Superior temporal gyrus (tissue), 1 donor: ENCODE results near the gene CCDC167.

Experiments used
- DNase-seq: peaks from one replicate; pipeline ENCODE4 v3.0.0-alpha.2; 2016; ENCODE audit errors: extremely low spot score

Gene CCDC167

DNA sequence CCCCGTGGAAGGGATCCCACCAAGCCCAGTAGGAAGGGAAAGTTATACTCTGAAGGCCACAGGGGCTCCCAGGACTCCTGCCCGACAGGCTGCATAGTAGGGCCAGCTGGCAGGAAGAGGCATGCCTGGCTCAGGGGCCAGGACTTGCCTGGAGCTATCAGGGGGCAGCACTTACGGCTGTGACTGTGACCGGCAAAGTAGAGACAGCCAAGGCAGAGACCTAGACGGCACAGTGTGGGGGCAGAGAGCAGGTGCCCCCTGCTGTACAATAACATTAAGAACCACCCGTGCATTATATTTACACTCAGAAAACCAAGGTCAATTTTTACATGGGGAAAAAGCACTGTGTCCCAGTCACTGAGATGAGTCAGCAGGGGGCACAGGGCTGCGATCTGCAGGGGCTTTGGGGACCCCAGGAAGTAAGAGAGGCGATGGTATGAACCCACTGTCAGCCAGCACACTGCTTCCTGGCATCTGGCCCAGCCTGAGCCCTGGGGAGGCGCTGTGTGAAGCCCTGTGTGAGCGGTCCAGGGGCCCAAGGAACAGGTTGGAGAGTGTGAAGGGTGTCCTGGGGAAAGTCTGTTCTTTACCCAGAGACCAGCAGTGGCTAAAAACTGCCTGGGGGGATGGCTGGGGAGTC lies 9.9 kb downstream of the CCDC167 start:
- no peak for DNase-seq

DNA sequence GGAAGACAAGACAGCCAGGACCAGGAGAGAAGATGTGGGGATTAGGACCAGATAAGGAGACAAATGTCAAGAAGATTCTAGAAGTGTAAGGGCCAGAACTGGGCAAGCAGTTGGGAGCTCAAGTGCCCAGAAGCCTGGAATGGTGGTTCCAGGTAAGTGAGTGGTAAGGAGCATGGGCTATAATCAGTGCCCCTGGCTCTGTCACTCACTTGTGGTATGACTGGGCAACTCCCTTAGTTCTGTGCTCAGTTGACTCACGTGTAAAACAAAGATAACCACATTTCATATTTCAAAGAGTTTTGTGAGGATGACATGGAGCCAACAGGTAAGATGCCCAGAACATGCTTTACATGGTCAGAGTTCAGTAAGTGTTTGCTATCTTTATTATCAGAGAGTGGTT lies 11.2 kb downstream of the CCDC167 start:
- DNase-seq: no peak

DNA sequence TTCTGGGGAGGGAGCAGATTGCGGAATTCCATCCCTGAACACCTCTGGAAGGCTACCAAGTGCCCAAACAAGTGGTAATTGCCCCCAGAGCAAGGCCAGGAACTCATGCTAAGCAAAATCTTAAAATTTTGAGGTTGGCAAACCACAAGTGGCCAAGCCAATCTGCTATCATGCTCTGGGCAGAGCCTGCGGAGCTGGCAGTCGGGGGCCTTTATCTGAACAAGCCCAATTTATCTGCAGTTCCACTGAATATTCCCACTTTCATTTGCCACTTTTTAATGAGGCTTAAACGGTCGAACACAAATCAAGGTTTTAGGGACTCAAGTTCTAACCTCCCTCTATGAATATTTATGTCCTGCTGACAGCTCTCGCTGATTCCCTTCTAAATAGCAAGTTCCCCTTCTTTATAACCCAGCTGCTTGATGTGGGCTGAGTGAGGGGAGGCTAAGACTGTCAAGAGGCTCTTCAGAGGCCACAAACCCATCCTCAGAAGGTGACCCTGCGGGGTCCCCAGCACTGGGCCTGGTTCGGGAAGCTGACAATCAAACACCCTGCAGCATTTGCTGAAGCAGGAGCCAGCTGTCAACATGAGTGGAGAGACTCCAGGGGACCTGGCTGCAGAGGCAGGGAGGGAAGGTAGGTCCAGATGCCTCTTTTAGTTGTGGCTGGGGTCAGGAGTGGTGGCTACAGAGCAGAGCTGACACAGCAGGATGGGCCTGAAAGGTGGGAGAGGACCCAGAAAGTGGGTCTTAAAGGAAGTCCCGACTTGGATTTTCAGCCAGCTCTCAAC lies 11.9 kb downstream of the CCDC167 start:
- no peak for DNase-seq

DNA sequence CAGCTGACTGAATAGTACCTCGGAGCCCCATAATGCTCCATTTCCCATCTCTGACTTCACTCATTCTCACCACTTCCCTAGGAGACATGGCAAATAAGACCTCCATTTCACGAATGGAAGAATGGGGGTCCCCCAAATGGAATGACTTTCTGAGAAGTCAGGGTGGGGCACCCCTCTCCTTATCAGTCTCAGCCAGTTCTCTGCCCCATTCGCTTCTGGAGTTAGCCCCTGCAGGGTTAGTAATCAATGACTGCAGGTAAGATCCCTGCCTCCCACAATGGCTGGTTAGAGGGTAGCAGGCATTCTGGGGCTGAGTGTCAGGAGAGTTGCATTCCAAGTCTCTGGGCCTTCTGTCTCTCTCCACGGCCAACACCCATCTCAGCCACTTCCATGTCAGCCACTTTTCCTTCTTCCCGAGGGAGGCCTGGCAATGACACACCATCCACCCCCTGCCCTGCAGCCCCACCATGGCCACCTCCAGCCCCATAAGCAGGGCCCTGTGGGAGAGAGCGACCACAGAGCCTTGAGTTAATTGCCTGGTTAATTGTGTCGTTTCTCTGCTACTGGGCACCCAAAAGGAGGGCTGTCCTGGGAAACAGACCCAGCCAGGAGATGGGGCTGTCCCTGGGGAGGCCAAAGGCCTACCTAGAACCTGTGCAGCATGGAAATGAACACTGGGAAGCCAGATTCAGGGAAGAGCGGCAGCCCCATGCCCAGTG lies 13.4 kb downstream of the CCDC167 start:
- no peak for DNase-seq

DNA sequence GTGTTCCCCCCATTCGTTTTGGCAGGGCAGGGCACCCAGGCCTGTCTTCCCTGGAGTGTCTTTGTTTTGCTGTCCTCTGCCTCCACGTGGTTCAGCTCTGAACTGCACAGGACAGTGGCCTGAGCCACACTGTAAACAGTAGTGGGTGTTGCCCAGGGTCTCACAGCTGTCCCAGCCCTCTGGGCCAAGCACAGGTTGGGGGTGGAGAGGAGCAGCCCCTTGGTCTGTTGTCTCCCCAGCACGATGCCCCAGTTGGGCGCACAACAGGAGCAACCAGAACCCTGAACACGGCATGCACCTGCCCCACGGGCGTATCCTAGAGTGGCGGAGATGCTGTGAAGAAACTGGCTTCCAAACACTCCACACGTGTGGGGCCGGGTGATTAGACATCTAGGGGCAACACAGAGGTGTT lies 14.4 kb downstream of the CCDC167 start:
- no peak for DNase-seq

DNA sequence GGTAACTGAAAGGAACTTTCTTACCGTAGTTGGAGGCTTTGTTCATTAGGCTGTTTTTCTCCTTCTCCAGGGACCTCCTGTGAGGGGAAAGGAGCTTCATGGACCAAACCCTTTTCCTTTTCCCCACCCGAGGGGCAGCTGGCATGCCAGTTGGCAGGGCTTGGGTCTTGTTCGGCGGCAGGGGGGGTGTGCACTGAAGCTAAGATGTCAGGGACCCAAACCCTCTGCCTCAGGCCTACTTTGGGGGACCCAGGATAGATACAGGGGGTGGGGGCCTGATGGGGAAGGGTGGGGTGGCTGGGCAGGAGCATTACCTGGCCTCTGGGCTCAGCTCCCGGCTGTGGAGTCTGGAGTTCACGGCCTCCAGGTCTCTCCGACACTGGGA lies 14.9 kb downstream of the CCDC167 start:
- DNase-seq: no peak

DNA sequence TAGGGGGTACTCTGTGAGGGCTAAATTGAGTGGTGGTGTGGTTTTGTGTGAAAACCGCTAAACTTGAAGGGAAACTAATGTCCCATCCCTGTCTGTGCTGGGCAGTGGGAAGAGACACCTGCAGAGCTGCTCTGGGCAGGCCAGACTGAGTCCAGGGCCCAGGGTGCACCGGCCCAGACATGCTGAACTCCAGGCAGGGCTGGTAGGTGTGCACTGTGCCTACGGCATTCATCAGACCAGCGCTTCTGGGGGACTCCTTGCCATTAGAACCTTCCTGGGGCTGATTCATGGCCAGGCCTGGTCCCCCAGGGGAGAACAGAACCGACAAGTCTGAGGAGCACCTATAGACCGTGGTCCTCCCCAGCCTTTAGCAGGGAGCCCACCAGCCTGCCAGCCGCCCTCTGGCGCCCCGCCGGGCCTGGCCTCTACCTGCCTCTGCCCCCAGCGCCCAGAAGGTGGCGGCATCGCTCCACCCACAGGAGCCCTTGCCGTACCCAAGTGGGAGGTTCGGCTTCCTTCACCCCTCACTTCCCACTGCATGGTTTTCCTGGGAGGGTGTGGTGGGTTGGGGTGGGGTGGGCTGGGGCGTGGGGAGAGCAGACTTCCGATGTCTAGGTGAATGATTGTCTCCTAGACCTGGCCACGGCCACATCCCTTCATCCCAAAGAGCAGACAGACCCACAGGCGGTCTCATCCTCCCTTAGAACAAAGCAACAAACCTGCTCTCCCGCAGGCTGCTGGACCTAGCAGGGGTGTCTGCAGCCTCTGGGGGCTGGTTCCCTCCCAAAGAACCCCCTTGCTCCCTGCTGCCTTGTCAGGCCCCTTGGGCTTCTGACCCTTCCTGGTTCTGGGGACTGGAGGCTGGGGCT lies 15.5 kb downstream of the CCDC167 start:
- DNase-seq: peak; percentile 77

DNA sequence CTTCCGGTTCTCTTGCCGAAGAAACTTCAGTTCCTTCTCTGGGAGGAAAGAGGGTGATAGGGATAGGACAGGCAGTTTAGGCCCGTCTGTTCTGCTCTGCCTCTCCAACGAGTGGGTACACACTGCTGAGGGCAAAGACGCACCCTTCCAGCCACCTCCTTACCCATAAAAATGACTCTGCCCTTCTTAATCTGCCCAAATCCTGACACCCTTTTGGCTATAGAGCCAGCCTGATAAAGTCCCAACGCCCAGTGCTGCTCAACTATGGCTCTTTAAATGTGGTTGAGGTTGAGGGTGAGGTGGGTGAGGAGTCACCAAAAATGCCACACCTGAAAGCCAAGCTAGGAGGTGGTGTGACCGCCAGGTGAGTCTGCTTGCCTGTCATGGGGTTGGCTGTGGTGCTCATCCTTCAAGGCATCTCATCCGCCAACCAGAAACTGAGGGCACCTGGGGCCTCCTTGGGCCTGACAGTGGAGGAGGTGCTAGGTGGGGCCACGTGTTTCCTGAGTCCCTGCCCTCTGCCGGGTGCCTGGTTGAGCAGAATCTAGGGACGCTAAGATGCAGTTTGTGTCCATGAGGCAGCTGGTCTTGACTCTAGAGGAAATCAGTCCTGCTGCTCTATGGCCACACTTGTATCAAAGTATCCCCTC lies 16.3 kb downstream of the CCDC167 start:
- DNase-seq: no peak

DNA sequence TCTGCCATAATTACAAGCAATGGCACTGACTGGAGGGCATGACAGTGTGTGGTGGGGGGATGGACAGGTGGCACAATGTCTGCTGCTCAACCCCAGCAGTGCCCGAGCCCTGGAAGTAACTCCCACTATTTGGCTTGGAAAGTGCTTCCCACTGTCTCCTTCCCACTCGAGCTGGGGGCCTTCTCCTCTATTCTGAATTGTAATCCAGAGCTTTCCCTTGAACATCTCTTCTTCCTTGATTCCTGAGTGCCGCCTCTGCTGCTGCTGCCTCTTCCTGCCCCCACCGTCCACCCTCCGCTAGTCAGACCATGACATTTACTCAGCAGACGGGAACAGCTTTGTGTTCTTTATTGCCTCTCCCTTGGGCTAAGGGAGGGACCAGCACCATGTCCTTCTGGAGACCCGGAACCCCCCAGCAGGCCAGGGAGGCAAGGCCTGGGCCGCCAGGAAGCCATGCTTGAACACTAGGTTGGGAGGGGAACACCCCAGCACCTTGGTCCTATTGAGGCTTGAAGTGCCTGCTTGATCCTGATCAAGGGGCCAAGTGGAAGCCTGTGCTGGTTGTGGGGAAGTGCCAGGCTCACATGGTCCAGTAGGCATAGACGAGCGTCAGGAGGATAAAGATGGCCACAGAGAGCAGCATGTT lies 17.0 kb downstream of the CCDC167 start:
- no peak for DNase-seq

DNA sequence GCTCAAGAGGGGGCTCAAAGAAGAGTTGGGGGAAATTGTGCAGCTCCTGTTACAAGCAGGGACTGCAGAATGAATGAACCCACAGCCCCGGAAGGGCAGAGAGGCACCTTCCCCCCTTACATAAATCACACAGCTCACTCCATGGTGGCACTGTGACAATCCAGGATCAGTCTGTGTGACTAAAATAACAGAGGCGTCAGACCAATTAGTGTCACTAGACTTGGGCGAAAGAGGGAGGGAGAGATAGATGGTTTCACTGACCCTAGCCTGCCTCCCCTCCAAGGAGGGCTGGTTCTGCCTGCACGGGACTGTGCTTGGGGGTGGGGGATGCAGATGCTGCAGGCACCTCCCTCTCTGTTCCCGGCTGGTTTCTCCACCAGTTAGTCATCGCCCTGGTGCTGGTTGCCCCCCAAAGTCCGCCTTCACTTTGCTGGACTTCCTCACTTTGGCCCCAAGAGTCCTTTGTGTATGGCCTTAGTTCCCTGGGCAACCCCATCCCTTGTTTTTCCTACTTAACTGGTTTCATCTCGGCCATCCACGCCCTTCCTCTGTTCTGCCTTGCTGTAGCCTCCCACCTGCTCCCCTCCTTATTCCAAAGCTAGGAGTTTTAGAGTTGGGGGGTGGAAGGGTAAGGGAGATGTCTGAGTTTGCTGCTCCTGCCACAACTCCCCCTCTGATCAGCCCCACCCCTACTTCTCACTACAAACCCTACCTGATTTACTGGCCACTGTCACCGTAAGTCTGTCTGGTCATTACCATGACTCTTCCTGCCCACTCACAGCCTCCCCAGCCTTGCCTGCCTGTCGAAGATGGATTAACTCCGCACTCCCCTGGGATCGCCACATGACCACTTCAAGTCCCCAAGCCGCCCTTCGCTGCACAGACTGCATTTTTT lies 17.7 kb downstream of the CCDC167 start:
- no peak for DNase-seq

DNA sequence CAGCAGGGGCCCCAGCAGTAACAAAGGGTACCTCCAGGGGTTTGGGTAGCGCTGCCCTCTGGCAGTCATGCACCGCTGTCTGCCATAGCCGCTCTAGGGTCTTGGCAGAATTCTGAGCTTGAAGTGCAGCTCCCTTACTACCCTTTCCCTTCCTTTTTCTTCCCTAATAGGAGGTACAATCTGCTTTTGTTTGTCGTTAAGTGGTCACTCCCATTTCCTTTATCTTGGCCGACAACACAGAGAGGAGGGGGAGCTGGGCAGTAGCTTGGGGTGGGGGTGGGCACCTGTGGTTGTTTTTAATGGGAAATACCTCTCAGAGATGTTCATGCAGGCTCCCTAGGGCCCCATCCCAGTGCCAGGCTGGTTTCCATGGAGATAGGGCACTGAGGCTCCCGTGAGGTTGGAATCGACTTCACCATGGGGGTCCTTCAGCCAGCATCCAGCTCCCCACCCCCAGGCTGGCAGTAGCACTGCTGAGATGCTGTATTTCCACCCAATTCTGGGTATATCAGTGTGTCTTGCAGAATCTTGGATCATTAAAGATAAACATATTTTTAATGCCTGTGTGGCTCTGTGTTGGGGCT lies 18.6 kb downstream of the CCDC167 start:
- no peak for DNase-seq

DNA sequence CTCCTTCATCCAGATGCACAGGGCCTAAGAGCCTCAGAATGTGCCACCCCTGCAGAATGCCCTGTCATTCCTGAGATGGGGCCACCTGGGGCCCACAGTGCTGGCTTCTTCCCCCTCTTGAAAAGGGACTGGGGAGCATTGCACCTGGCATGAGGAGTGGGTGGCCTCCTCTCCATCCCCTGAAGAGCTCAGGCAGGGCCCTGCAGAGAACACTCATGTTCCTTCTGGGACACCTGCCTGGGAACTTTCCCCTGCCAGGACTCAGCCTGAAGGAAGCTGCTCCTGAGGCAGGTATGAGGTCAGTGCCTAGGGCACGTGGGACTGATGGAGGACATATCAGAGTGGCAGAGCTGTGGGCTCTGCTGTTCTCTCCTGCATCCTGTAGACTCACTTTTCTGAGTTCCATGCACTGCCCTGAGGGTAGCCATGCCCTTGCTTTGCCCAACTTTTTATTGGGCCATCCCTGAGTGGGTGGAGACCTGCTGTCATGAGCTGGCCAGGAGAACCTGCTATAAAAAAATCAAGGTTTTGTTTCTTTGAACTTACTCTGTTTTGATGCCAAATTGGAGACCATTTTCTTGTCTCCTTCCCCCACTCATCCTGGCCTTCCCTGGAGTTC lies 19.5 kb downstream of the CCDC167 start:
- no peak for DNase-seq

DNA sequence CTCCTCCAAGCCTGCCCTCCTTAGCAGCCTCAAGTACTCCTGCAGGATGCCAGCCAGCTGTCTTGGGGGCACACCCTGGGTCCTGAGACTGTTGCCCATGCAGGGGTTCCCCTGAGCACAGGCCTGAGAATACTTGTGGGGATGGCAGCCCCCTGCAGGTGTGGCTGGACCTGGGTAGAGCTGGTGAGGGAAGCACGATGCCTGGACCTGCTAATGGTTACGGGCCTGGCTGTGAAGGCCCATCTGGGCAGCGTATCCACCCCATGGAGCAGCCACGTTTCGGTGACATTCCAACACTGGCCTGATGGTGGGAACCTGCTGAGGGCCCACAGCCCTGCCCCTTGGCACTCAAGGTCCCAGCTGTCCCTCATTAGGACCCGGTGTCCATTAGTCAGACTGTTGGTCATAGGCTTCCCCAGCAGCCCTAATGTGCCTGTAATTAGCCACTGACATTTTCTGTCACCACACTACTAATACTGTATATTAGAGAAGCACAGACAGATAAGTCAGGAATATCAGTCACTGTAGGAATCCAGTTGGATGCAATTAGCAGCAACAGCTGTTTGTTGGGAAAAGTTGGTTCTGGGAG lies 20.3 kb downstream of the CCDC167 start:
- no peak for DNase-seq

DNA sequence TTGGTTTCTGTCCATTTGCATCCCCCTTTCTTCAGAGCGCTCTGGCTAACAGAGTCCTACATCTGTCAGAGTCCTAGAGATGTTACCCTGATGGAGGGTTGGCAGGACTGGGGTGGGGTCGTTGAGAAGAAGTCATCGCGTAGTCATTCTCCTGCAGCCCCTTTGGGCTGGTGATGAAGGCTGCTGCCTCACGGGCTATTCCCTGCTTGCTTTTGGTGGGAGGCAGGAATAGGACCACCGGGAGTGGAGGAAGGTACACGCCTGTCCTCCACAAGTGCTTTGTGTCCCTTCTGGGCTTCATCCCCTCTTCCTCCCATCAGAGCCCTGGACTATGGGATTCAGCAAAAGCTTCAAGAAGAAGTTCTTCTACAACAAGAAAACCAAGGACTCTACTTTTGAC lies 20.9 kb downstream of the CCDC167 start:
- no peak for DNase-seq

DNA sequence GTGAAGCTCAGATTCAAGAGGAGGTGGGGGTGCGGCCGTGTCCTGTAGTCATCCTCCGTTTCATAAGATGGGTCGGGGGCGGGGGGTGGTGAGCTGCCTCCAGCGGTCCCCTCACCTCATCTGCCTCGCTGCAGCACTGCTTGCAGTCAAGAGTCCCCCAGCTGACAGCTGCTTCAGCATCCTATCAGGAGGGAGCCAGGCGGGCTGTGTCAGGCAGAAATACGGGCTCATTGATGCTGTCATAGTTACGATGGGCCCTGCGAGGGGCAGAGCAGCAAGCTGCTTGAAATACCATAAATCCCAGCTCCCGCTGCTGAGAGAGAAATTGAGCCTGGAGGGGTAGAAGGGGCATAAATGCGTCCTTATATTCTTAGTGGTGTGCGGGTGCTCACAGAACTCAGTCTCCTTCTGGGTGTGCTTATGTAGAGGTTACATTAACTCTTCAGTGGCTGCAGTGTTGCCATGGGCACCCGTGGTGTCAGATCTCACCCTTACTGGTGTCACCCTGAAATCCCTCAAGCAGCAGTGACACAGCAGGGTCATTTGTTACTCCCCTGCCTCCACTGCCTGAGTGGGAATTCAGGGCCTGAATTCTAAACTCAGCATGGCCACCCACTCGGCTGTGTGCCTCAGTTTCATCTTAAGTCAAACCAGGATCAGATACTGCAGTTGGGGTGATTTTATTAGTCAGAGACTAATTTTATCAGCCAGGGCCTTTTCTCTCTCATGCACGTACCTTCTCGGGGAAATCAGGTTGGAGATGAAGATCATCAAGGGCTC lies 21.8 kb downstream of the CCDC167 start:
- DNase-seq: no peak

DNA sequence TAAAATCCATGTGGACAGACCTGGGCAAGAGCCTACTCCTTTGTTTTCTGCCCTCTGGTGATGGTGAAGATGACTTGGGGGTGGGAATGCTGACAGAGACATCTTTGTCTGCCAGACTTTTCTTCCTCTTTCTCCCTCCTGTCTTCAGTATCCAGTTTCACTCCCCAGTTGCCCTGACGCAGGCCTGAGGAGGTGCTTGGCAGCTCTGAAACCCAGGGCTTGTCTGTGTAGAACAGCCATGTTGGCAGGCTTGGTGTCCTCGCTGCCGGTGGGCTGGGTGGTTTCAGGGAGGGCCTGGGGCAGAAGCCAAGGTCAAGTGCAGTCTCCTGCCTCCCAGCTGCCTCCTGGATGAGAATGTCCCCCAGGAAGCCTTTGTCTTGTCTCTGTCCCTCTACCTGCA lies 22.5 kb downstream of the CCDC167 start:
- no peak for DNase-seq

DNA sequence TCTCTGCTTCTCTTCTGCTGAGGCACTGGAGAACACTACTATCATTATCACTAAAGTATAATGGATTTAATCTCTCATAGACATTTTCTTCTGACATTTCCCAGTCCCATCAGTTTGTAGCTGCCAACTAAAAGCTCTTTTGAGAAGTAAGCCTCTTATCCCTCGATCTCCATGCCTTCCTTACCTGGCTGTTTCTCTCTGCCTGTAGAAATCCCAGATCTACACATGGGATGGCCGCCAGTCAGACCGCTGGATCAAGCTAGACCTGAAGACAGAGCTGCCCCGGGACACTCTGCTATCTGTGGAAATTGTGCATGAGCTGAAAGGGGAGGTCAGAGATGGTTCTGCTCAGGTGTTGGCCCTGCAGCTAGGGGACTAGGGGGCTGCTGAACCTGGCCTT lies 25.4 kb downstream of the CCDC167 start:
- no peak for DNase-seq
